ENCODE measurements around the gene OR6C3.

OR6C3 gene

DNA sequence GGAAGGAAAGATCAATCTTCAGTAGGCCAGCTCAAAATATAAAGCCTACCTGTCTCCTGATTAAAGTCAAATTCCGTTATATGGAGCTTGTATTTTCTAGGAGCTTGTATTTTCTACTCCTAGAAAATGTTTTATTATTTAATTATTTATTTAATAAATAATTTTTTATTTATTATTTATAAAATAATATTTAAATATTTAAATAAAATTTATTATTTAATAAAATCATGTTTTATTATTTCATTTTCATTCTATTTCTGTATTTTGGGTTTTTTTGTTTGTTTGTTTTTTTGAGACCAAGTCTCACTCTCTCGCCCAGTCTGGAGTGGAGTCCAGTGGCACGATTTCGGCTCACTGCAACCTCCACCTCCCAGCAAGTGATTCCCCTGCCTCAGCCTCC, 42.0 kb downstream of the OR6C3 start:
- Histone ChIP-seq H3K27me3 (replicated peaks; ENCODE audit: insufficient read depth, low read length) (no peaks in the 10 kb centered on the region), H3K9ac (ENCODE audit: low read length) (no peak overlapping the region), H3K9me3 (replicated peaks; ENCODE audit: insufficient read depth, low read length) (no peaks in the 10 kb centered on the region), H3K4me2 (ENCODE audit: low read depth, low read length) (no peak overlapping the region), H3K4me1 (ENCODE audit: low read length) (no peaks in the 10 kb centered on the region), H3K79me2 (ENCODE audit: low read length) (no peaks in the 10 kb centered on the region), H3K36me3 (replicated peaks; ENCODE audit: insufficient read depth, low read length) (no peaks in the 10 kb centered on the region), H3K4me3 (ENCODE audit: low read length) (no peak overlapping the region), H2AFZ (ENCODE audit: low read length) (no peak overlapping the region), H4K20me1 (ENCODE audit: insufficient read depth, low read length) (no peaks in the 10 kb centered on the region), H3K9me2 (replicated peaks; ENCODE audit: insufficient read depth, low read length) (no peaks in the 10 kb centered on the region), H3K27ac (ENCODE audit: low read length) (no peak overlapping the region), H3F3A (ENCODE audit: insufficient read depth, low read length) (no peaks in the 10 kb centered on the region)
- TF ChIP-seq EZH2 (optimal IDR thresholded peaks at IDR 0.05; ENCODE audit: low read depth, low read length) (no peak), EZH2phosphoT487 (IDR thresholded peaks at IDR 0.05; ENCODE audit: low read length) (no peak), CTCF (IDR thresholded peaks at IDR 0.05; ENCODE audit: low read length) (no peak)
- DNase-seq = no peak
